Measurements from ENCODE around the gene TMEM117.
A peak's percentile ranks its signal among the peaks of the same experiment; 100 is the strongest.
"Not testable (repeated sequence)": the region's sequence is repeated elsewhere in the genome, so short reads cannot be mapped to it uniquely, and the experiment has no call there.

Gene TMEM117

DNA sequence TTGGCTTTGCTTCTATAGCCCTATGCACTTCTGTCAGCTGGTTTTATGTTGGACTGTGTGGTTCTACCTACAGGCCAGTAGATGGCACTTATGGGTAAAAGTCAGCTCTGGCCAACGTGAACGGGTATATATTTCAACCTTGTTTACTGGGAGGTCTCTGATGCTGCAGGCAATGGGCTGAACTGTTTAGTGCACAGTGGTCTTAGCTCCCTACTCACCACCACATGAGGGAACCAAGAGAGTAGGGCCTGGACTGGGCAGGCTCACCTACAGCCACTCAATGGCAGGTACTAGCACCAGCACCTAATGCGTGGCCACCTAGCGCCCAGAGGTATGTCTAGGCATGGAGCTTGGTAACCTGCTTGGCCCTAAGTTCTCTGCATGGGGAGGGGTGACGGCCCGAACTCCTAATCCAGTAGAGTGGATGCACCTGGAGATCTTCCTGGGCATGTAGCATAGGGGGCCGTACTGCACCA lies 481.8 kb downstream of the TMEM117 start:
- no peak for DNase-seq

DNA sequence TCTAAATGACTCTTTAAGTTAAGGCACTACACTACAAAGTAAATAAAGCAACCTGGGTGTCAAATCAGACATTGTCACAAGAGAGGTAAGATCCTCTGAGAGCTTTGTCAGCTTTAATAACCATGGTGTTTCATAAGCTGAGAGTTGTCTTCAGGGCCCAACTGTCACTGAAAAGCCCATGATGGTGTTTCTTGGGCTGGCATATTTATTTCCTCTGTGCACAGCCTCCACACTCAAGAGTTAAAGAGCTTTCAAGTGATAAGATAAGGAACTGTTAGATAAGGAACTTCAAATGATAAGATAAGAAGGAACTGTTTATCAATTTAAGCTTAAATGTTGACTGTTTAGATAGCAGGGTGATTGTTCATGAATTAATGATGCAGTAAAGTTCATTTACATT lies 495.4 kb downstream of the TMEM117 start:
- no peak for DNase-seq

DNA sequence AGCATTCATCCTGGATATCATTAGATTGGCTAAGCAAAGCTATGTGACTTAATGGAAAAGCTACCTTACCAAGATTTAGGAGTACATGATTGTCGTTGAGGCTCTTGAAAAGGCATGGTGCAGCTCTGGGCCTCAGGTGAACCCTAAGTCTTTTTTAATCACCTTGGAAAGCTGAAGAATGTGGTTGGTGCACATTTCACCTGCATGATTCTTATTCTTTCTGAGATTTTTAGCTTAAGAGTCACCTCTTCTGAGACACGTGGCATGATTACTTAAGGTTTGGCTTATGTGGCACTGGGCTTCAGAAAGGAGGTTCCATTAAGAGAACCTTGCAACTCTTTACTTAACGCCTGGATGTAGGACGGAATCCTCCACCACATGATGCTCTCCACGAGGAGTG lies 498.5 kb downstream of the TMEM117 start:
- DNase-seq = no peak

DNA sequence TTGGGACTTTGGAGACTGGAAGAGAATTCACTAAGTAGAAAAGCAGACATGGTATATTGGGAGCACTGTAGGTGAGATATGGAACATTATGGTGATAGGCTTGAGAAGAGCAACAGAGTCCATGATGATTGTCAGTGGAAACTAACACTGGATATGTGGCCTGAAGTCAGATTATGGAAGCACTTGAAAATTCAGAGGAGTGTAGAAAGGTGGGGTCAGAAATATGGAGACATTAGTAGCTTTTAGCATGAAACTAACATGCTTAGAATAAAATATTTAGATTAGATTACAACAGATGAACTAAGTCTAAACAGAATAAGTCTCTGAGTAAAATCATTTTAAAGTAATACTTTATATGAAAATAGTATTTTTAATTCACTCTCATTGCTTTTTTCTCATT lies 499.1 kb downstream of the TMEM117 start:
- DNase-seq = no peak

DNA sequence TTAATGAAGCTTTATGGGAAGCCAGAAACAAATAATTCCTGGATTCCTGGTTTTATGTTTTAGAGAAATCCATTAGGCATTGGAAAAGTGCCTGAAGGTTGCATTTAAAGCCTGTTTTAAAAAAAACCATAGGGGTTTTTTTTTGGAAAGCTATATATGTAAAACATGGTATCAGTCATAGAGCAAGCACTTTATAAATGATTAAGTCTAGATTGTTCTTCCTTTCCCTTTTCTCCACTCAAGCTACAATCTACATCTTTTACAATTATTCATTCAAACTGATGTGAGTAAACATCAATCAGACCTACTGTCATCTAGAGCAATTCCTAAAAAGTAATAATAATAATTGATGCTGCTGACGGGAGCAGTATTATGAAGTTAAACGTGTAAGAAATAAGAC lies 500.7 kb downstream of the TMEM117 start:
- no peak for DNase-seq

DNA sequence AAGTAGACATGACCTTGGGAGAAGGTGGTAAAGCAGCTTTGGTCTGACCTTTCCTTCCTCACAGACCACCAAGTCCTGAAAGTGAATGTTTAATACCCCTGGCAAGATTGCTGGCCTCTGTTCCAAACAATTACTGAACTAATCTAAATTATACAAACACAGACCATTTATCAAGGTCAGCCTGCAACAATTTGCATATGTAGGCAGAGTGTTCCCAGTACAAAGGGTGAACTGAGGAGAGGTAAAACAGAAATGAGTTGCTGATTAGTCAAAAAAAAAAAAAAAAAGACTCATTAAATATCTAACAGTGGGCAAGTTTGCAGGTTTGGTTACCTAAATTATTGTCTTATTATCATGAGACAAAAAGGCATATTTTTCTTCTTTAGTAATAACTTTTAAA lies 506.5 kb downstream of the TMEM117 start:
- no peak for DNase-seq

DNA sequence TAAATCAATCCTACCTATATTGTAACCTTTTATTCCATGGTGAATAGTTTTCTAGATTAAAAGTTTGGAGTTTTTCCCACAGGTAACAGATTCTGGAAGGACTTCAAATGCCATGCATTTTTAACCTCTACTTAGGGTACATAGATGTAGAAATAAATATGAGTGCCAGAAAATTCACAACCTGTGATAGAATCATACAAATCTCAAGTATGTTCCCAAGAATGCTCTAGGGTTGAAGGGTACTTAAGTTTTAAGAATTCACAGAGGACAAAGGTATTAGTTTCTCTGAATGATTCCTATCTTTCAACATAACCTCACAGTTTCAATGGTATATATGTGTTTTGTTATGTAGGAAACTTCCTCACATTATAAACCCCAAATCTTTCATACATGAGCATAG lies 511.3 kb downstream of the TMEM117 start:
- DNase-seq = no peak

DNA sequence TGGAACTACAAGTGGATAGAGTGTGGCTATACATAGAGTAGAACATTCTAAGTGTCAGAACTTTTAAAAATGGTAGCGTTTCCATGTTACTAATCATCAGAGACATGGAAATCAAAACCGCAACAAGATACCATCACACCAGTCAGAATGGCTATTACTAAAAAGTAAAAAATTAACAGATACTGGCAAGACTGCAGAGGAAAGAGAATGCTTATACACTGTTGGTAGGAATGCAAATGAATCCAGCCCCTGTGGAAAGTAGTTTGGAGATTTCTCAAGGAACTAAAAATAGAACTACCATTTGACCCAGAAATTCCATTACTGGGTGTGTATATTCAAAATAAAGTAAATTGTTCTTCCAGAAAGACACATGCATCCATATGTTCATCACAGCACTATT lies 521.6 kb downstream of the TMEM117 start:
- no peak for DNase-seq

DNA sequence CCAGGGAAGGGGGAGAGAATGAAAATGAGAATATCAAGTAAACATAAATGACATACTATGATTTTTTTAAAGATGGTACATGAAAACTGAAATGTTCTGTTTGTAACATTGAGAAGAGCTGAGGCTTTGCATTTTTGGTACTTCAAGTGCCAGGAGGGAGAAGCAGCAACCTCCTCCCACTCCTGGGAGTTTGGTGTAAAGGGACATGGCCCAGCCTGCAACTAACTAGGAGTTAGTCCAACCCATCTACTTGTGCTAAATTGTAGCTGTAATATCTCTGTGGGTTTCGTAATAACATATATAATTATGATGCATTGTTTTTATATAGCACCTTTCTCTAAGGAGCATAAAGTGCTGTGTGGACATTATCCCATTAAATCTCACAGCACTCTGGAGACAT lies 522.8 kb downstream of the TMEM117 start:
- no peak for DNase-seq

DNA sequence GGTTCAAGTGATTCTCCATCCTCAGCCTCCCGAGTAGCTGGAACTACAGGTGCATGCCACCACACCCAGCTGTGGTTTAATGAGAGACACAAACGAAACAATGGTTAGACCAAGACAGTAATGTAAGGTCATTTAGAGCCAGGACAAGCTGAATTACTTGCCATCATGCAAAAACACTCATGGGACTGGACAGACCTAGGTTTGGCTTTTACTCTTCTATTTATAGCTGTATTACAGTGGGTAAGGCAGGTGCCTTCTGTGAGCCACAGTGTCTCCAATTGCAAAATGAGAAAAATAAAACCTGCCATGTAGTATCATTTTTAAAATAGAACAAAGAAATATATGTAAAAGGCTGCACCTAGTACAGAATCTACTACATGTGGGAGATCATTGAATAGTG lies 527.1 kb downstream of the TMEM117 start:
- DNase-seq = no peak

DNA sequence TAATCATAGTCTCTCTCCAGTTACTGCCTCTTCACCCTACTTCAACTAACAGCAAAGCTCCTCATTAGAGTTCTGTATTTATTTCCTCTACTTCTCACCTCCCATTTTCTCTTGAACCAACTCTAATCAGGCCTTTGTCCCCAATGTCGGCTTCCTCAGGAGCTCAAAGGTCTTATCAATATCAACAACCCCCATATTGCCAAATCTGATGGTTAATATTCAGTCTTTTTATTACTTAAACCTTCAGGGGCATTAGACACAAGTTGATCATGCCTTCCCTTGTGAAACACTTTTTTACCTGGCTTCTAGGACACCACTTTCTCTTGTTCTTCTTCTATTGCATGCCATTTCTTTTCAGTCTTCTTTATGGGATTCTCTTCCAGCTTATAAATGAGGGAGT lies 531.3 kb downstream of the TMEM117 start:
- no peak for DNase-seq

DNA sequence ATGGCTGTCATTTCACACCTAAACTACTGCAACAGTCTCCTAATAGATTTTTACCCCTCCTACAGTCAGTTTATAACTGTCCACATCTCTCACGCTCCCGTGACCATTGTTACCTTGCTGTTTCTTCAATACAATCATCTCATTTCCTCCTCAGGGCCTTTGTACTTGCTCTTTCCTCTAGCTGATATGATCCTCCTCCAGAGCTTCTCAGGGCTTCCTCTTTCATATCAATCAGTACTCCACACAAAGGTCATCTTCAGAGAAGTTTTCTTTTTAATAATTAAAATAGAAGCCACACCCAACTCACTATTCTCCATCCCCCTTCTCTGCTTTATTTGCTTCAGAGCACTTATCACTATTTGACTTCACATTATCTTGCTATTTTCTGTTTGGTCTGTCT lies 532.0 kb downstream of the TMEM117 start:
- DNase-seq = no peak

DNA sequence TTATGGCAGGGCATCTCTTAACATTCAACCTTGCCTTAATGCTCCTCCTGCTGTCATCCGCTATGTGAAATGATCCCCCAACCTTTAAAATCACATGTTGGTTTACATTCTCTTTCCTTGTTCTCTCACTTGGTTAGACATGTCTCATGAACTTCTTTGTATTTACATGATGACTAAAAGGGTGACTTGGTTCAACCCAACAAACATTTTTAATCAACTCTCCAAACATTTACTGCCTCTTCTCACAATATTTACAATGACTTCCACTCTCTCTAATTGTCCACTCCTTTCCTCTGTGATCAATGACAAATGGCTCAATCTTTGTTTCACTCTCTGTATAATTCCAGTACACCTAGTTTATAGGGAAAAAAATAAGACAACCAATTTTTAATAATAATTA lies 534.1 kb downstream of the TMEM117 start:
- no peak for DNase-seq

DNA sequence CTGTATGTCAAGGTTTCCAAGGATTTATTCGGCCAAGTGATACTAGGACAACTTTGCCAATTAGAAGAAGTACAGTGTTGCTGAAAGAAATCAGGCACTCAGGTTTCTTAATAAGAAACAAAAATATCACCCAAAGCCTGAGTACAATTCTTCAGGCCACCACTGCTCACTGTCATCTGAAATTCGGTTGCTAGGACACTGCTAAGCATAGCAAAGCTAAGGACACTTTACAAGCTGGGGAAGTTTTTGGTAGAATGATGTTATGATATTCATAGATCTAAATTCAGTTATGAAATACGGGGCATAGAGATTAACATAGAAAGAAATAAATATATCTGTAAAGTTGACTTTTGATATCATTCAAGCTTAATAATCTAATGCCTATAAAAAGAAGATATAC lies 535.1 kb downstream of the TMEM117 start:
- no peak for DNase-seq

DNA sequence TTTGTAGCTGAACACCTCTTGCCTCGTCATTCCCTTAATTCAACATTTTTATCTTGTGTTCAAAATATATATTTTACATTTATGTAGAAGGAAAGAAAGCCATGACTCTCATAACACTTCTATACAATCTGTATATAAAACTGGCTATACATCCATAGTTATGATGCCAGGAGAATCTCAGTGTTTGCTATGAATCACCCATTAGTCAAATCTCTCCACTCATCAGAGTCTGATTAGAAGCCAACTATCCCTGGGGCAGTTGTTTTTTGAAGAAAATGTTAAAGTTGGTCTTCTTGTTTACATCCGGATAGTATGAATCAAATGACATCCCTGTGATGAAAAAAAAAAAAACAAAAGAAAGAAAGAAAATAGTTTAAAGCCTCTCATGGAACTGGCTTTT lies 536.4 kb downstream of the TMEM117 start:
- DNase-seq = peak; percentile 42

DNA sequence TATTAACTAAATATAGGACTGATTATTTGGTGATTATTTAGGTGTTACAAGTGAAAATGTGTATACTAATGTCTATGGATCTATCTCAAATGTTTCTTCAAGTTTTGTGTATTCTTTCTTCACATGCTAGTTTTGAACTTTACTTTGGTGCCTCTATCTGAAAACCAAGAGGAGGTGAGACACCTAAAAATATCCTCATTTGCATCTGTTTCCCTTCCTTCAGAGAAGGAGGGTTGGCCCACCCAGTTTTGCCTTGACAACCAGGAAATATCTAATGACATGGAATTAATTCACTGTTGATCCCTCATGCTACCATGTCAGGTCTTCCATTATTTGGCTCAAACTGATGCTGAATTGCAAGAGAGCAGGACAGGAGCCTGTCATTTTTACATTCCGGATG lies 539.8 kb downstream of the TMEM117 start:
- DNase-seq = no peak

DNA sequence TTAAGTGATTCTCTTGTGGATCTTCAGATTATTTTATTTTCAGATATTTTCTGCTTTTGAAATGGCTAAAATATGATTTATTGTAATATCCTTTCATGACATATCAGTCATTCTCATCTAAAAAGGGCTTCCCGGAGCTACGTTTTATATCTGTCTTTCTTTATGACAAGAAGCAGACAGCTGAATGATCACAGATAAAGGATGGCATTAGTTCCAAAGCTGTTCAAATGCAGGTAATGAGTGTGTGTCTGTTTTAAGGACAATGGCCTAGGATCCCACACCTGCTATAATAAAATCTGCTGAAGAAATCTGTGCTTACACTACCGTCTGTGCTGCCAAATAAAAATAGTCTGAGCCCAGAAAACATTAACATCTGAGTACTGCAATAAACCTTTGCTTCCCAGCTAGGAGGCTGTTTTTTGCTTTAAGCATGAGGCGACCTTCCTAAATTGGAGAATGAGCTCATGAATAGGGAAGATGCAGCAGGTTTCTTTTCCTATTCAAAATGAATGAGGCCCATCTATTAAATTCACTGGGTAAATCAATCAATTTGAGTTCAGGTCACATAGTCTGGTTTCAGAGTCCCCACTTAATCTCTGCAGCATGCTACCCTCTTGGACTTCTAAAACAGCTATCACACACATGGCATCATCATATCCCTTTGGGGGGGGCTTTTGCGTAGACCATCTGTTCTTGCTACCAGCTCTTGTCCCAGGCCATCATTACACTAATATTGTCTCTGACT lies 541.7 kb downstream of the TMEM117 start:
- no peak for DNase-seq

DNA sequence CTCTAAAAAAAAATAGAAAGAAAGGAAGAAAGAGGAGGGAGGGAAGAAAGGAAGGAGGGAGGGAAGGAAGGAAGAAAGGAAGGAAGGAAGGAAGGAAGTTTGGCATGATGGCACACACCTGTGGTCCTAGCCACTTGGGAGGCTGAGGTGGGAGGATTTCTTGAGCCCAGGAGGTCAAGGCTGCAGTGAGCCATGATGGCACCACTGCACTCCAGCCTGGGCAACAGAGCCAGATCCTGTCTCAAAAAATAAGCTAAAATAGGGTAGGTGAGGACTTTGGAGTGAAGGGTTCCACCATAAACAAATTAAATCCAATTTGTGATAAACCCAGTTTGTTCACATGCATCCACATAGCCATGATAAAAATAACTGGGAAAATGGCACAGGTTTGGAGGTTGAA lies 543.2 kb downstream of the TMEM117 start:
- not testable (repeated sequence) for DNase-seq

DNA sequence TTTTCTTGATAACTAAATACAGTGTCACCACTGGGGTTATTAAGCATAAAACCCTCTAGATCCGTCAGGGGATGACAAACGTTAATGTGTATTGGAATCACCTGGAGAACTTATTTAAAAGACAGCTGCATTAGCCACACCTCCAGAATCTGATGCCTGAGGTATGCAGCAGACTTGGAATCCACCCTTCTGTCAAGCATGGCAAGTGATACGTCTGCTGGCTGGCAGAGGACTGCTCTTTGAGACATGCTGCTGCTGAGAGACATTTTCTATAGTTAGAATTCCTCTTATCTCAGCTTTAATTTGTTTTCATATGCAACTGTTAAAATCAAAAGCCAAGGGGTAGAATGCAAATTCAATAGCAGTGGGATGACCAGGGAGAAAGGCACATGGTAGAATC lies 544.0 kb downstream of the TMEM117 start:
- no peak for DNase-seq

DNA sequence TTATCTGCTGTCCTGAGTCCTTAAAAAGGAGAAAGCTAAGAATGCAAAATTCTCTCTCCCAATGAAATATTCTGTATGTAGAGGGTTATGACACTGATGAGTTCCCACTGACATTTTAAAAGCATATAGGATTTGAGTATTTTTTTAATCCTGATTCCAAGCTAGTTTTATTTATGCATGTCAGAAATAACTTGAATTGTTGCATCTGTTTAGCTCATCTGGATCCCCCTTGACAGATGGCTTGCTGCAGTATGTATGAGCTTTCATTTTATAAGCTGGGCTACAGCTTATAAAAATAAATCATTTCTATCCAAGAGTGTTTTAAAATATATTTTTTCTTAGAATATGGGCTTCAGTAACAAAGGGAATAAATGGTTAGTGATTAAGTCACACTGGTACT lies 545.0 kb downstream of the TMEM117 start:
- DNase-seq = no peak

DNA sequence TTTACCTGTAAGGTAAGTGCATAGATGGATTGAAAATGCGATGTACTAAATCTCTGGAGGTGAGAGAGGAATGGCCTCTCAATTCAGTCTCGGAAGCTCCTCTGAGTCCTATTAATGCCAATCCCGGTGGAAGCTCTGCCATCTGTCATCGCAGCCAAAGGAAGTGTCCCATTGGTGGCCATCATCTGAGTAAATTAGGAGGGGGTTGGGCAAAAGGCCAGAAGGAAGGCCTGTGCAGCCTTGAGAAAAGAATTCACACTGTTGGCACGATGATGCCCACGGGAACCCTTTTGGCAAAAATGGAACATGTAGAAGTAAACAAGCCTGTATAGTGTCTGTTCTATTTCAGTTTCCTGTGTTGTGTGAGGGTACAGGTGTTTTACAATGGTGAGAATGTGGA lies 545.5 kb downstream of the TMEM117 start:
- DNase-seq = no peak

DNA sequence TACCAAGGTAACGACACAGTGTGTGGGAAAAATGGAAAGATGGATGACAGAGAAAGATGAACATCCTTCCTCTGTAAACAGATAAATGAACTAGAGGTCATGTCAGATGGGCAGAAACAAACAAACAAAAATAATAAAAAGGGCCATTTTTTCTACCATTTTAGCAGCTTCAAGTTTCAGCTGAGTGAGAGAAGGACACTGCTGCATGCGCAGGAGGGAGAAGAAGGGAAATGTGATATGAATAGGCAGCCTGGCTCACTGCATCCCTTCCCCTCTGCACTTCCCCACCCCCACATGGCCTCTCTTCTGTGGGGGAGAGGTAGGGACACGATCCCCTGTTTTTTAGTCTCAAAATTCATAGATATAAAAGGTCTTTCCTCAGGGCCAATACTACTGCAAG lies 548.3 kb downstream of the TMEM117 start:
- no peak for DNase-seq

DNA sequence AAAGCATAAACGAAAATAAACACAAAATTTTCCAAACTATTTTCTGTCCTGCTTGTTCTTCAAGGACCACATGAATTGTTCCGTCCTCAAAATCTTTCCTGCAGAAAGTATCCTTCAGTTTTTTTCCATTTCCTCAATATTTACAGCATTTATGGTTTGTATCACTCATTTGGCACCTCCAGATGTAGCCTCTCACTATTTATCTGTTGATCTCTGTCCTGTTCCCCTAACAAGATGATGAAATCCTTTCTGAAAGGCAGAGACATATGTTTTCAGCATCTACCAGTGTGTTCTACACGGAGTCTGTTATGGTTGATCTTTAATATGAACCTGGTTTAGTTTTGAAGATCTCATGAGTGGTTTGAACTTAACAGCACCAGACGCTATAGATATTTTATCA lies 550.1 kb downstream of the TMEM117 start:
- DNase-seq = no peak

DNA sequence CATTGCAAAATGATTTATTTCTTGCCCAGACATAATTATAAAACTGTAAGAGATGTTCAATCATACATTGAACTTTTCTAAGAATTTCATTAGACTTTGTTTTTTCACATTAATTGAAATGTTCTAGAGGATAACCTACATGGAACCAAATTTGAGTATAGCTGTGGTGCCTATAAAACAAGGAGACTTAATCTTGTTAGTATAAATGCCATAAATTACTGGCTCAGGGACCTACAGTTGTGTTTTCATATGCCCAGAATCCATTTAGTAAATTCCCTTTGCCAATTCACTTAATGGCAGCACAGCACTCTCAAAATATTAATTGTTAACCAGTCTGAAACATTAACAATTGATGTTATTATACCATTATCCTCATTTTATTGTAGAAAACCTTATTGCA lies 551.7 kb downstream of the TMEM117 start:
- no peak for DNase-seq

DNA sequence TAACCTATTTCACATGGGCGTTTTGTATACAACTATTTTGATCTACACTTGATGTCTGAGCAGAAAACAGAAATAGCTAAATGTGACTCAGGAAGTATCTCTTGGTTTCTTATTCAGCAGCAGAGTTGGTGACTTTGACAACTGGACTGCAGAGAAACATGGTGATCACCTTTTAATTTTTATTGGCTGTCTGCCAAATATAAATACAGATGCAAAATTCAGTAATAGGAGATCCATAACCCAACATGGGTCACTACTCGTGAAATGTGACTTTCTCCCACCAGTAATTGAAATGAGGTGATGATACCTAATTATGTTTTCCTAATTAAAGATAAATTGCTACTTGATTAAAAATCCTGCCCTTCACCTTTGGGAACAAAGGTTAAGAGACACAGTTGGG lies 553.2 kb downstream of the TMEM117 start:
- no peak for DNase-seq

DNA sequence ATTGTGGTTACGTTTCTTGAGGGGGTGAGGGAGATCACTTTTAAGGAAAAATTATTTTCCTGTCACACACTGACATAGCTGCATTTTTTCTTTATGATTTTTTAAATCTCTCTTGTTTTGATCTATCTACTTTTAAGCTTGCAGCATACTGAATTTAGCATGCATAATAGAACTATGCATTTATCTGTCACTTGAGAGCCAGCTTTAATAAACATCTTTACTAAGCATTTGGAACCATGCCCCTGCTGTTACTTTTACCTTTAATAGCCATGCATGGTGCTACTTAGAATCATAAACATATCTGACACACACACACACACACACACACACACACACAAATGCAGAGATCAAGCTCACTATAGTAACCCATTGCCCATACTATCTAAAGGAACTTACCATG lies 554.0 kb downstream of the TMEM117 start:
- DNase-seq = no peak
